HG02588 (cell line): ENCODE results near the gene EEF1B2.
"Not testable (repeated sequence)": the region's sequence is repeated elsewhere in the genome, so short reads cannot be mapped to it uniquely, and the experiment has no call there.

Experiments used
- ATAC-seq: cut with Tn5 transposase; IDR thresholded peaks from one replicate; pipeline ENCODE4 v1.9.1; 2021; ENCODE audit warnings: mild to moderate bottlenecking, moderate library complexity; ENCODE audit not compliant: unreplicated experiment

Gene EEF1B2

DNA sequence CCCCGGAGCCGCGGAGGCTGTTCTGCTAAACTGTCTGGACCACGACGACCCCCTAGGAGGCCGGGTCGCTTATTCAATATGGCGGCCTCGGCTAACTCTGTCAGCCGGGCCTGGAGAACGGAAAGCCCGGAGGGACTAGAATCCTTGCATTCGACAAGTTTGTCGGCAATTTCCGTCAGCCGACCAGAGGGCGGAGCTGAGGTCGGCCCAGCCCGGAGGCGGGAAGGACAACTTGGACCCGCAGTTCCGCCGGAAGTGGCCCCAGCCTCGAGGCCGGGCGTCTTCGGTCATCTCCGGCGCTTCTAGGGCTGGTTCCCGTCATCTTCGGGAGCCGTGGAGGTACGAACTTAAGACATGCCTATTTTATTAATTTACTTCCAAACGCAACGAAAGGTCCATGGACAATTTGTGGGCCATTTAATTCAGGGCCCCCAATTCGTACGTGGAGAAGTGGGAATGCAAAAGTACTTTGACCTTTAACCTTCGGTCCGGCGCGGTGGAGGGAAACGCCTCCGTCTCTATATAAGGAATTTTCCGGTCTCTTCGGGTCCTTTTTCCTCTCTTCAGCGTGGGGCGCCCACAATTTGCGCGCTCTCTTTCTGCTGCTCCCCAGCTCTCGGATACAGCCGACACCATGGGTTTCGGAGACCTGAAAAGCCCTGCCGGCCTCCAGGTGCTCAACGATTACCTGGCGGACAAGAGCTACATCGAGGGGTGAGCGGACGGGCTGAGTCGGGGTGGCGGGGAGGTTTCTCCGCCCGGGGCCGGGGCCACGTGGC is at the start of gene EEF1B2, which contains the start of gene NDUFS1:
EEF1B2 (plus strand) TSS at position 550 of the 779 bp plus-strand sequence; CDS start at position 635, 85 bp downstream.
NDUFS1 (minus strand) TSS at position 99 of the 779 bp plus-strand sequence. CDS start 5,766 bp downstream, outside the sequence.
- peak; percentile 87 for ATAC-seq

DNA sequence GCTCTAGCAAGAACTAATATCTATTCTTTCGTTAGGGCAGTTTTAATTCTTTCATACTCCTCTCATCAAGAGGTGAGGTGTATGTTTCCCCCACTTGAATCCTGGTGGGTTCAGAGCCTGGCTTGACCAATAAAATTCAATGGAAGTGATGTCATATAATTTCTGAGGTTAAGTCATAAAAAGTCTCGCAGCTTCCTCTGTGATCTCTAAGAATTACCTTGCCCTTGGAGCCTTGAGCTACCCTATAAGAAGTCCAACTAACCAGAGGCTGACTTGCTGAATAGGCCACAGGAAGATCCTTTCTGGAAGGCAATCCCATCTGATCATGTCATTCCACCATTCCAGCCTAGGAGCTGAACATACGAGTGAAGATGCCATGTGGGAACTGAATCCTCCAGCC is 47.6 kb upstream of the EEF1B2 start:
- no peak for ATAC-seq

DNA sequence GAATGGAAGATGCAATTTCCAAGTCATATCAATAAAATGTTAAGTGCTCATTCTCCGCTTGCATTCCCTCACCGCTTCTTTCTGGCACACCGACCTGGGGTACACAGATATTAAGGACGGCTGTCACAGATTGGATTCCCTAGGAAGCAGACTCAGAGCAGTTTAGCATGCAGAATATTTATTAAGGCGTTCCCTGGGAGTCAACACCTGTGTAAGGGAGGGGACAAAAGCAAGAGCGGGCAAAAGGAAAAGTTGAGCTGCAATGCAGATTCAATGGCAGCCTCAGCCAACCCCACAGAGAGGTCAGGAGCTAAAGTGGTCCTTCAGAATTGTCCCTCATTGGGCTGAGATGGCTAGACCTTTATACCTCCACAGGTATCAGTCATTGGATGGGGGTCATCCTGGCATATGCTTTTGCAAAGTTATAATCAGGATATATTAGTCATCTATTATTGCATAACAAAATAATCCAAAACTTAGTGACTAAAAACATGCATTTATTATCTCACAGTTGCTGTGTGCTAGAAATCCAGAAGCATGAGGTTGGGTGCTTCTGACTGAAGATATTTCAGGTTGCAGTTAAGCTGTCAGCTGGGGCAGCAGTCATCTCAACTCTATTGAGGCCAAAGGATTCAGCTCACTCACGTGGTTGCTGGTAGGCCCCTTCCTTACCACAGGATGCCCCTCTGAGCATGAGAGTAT is 46.7 kb upstream of the EEF1B2 start:
- no peak for ATAC-seq

DNA sequence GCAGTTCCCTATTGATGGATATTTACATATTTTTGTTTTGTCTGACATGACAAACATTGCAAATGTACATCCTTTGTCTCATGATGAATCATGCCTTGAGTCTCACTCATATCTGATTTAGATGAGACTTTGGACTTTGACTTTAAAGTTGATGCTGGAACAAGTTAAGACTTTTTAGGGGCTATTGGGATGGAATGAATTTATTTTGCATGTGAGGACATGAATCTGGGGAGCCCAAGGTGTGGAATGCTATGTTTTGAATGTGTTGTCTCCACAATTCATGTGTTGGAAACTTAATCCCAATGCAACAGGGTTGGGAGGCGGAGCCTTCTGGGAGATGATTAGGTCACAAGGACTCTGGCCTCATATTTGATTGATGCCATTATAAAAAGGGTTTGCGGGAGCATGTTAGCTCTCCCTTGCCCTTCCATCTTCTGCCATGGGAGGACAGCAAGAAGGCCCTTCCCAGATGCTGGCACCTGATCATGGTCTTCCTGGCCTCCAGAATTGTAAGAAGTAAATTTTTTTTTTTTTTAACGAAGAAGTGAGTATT is 44.6 kb upstream of the EEF1B2 start:
- ATAC-seq, result no peak

DNA sequence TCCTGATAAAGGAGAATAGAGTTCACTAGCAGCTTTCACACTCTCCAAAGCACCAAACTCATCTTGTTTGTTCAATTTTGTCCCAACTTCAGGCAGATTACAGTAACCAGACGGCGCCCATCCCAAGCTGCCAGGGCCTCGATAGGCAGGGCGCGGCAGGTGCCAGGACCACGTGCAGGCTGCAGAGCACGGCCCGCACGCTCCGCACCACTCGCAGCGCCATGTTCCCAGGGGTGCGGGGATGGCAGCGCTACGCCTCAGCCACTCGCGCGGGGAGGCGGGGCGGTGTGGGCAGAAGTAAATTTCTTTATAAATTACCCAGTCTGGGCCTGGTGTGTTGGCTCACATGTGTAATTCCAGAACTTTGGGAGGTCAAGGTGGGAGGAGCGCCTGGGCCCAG is 43.4 kb upstream of the EEF1B2 start:
- ATAC-seq, result no peak

DNA sequence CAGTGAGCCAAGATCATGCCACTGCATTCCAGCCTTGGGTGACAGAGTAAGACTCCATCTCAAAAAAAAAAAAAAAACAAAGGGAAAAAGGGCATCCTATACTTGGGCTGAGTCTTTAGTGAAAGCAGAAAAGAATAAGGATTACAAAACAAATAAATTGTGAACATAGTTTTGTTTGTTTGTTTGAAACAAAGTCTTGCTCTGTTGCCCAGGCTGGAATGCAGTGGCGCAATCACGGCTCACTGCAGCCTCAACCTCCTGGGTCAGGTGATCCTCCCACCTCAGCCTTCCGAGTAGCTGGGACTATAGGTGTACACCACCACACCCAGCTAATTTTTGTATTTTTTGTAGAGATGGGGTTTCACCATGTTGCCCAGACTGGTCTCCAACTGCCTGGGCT is 37.1 kb upstream of the EEF1B2 start:
- ATAC-seq, result not testable (repeated sequence)

DNA sequence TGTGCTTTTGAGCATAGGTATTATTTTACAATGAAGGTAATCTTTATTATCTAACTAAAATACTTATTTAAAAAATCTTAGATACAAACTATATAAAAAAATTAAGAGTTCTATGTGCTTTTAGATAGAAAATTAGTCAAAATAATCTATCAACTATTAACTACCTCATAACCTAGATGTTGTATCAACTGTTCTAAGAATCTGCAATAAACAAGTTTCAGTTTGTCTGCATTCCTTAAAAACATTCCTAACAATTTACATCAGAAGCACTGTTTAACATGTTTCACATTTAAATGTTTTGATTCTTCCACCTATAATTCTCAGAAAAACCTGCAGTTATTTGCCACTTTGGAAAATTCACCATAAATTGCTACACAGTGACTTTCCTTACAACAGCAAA is 33.8 kb upstream of the EEF1B2 start:
- no peak for ATAC-seq

DNA sequence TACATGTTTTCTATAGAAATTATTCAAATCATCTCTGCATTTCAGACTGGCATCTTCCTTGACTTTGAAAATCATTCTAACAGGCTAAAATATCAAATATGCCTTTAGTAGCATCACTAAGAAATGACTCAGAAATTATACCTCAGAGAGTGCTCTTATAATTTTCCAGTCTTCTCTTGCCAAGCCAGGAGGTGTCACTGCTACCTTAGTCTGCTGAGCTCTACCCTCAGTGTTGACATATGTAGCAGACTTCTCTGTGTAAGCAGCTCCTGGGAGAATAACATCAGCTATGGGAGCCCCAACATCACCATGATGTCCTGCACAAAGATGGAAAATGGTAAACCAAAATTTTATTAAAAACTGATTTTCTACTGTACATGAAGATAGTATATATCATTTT is 32.0 kb upstream of the EEF1B2 start:
- no peak for ATAC-seq

DNA sequence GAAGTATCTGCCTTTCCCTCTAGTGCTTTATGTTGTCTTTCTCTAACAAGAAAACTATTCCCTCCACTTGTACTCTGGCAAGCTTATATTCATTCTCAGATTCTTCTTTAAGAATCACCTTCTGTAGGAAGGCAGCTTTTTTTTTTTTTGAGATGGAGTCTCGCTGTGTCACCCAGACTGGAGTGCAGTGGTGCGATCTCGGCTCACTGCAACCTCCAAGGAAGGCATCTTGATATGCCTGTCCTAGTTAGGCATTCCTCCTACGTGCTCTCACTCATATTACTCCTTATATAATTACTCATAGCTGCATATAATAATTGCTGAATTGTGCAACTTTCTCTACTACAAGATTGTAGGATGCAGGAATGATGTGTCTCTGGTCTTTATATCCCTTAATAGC is 16.2 kb upstream of the EEF1B2 start:
- ATAC-seq, result no peak

DNA sequence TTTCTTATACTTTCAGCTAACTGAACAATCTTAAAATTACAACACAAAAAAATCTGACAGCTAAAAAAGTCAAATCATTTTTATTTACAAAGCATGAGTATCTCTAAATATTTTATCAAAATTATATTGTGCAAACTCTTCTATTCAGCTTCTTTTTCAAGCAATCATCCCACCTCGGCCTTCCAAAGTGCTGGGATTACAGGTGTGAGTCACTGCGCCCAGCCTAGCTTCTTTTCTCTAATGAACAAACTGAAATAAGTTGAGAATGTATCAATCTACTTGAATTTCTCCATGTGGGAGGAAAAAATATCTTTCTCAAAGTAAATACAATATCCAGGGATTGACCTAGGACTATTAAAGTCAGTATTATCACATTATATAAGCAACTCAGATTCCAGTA is 15.3 kb upstream of the EEF1B2 start:
- no peak for ATAC-seq

DNA sequence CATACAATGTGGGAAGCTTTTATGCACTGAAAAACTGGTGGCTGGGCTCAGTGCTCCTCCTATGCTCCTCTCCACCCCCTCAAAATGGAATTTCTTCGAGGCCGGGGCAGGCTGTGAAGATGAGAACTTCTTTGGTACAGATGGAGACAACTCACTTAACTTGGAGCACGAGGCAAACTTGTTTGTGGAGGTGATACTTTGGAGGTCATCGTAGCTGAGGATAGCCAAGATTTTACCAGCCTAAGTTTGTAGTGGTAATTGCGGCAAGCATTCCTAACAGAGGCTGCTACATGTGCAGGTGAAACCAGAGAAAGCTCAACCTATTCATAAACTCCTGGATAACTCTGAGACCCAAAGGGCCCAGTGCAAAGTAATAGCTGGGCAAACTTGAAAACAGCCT is 14.0 kb upstream of the EEF1B2 start:
- no peak for ATAC-seq

DNA sequence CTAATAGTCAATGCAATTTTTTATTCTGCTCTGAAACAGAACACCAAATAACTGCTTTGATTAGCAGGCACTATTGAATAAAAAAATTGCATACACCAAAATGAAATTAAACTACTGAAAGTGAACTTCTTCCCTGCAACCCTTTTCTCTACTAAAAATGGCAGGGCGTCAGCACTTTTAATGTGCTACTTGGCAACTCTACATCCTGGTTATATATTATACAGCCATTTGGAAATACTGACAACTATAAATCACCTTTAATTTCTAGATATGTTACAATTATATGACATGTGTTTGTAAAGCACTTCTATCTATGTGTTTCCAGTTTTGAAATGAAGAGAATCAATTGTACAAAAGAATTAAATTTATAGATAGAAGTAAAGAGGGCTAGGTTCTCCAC is 10.4 kb upstream of the EEF1B2 start:
- ATAC-seq, result no peak

DNA sequence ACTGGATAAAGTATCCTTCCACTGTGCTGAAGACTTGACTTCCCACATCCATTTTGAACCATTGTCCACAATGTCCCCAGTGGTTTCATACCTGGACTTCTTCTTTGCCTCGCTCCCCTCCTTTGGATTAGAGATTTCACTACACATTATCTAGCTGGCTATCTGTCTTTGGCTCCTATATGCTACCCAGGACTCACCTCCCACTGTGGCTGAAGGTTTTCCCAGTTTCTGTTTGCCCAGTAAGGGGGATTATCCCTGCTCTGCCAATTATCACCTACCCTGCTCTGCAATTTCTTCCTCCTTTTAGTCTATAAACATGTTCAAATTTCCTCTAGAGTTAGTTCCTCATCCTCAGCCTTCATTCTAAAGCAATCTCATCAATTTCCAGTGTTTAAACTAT is 9.5 kb upstream of the EEF1B2 start:
- no peak for ATAC-seq

DNA sequence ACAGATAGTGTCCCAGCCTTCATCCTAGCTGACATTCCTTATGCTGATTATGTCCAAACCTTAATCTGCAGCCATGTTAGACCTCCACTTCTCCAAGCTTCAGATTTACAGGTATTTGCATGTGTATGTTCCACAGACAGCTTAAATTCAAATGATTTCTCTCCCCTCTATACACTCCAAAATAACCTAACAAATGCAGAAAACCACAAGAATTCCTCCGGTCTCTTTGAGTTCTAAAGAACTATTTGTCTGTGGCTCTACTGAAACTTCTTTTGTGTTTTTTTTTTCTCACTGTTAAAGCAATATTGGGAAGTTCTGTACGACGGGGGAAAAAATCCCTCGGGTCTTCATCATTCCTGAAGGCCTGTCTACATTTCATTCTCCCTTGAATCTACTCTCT is 9.1 kb upstream of the EEF1B2 start:
- no peak for ATAC-seq

DNA sequence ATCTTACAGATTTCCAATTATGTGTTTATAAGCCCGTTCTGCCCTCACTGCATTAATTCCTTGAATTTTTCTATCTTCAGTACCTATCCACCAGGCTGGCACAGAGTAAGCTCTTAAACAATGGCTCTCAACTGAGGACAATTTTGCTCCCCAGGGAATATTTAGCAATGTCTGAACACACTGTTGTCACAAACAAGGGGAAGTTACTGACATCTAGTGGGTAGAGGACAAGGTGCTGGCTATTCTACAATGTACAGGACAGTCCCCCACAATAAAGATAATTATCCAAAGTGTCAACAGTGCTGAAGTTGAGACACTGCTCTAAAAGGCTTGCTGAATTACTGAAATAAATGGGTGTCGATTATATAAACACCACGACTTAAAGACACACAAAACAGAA is 5.5 kb upstream of the EEF1B2 start:
- peak; percentile 45 for ATAC-seq

DNA sequence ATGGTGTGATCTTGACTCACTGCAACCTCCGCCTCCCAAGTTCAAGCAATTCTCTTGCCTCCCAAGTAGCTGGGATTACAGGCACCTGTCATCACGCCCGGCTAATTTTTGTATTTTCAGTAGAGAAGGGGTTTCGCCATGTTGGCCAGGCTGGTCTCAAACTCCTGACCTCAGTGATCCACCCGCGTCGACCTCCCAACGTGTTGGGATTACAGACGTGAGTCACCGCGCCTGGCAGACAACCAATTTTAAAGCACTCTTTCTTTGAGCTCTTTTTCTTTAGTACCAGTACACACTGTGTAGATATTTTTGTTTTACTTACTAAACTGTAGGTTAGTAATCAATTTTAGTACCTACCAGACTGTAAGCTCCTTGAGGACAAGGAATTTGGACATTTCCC is 2.7 kb upstream of the EEF1B2 start:
- ATAC-seq, result not testable (repeated sequence)

DNA sequence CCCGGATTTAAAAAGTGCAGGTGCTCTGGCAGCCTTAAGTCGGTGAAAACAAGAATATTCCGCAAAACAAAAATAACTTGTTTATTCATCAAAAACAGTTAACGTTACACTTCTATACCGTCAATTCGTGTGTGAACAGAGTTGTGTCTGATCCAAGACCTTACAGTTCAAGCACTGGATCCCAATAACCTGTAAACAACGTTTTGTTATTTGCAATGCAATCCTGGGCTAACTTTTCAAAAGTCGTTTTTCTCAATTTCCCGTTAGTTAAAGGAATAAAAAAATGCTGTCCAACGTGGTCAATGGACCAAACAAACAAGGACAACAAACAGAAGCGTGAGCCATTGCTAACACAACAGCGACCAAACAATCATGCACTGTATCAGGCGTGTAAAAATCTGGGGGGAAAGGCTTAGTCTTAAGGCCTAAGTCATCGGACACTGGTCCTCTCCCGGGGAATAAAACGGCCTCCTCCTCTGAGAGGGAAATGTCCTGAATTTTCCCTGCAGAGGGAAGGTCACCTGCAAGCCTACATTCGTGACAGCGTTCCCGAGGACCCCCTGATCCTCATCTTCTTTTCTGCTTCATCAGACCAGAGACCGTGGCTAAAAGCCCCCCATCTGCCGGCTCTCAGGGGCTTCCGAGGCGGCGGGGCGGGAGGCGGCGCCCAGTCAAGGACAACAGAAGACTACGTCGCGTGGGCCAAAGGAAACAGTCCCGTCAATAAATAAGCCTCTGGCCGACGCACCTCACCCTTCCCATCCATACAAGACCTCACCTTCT is 941 bp upstream of the EEF1B2 start:
- peak; percentile 18 for ATAC-seq

DNA sequence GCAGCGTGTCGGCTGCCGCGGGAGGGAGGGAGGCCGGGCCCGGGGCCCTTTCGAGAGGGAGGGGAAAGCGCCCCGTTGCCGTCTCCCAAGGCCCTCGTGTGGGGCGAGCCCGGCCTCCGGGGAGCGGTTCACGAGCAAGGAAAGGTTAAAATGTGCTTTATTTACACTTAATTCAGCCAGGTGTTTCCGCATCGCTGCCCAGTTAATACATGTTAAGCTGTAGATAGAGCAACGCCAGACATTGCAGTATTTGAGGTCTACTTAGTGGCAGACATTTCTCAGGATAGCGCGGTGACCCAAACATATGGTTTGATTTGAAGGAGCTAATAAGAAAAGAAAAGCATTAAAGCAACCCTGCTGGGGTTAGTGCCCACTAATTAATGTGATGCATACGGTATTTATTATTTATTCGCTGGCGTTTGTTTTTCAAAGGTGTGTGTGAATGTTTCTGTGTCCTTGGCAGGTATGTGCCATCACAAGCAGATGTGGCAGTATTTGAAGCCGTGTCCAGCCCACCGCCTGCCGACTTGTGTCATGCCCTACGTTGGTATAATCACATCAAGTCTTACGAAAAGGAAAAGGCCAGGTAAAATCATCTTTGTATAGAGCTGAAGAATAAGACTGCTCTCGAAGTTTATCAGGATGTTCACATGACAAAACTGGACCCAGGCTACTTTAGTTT is 571 bp downstream of the EEF1B2 start:
- peak; percentile 45 for ATAC-seq

DNA sequence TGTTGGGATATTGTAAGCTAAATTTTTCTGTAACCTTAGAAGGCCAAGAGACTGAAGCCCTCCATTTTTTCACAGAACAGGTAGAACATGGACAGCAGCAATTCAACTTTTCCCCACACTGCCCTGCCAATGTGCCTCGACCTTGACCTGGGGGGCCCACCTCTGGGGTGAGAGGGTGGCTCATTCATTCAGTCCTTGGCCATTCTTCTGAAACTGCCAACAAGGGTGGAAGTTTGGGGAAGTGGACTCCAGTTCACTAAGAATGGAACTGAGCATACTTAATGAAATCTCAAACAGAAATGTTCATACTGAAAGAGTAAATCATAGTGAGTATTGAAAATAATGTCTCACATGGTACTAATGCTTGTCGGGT is 1.1 kb downstream of the EEF1B2 start:
- no peak for ATAC-seq

DNA sequence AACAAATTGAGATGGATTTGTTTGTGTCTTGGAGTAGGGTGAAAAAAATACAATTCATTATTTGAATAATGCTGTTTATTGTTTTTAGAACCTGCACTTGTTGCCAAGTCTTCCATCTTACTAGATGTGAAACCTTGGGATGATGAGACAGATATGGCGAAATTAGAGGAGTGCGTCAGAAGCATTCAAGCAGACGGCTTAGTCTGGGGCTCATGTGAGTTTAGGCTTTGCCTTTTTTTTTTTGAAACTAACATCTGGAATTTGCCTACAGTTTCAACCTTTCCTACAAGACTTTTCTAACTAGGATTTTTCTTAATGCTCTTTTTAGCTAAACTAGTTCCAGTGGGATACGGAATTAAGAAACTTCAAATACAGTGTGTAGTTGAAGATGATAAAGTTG is 2.7 kb downstream of the EEF1B2 start:
- not testable (repeated sequence) for ATAC-seq
